ENCODE results near the gene VCAM1.
"Not testable (repeated sequence)": the region's sequence is repeated elsewhere in the genome, so short reads cannot be mapped to it uniquely, and the experiment has no call there.

VCAM1 gene

GRCh38 chr1:100781728-100782127 is 62.2 kb downstream of the VCAM1 start:
- not testable (repeated sequence) for DNase-seq

- no peak for DNase-seq
Measured at GRCh38 chr1:100782473-100783039, 63.0 kb downstream of the VCAM1 start.

- DNase-seq = no peak
Measured at GRCh38 chr1:100785470-100786052, 66.0 kb downstream of the VCAM1 start.

- no peak for DNase-seq
Measured at GRCh38 chr1:100786870-100787269, 67.3 kb downstream of the VCAM1 start.
